Right renal cortex interstitium (tissue), 3 donors: ENCODE measurements around the gene NPEPL1. TPM values are rescaled to one million over a fixed set of nuclear protein-coding genes. Genes with fewer than 3 reads are reported as not detected.

ENCODE experiments used
- DNase-seq, 3 donors: peaks; one replicate each; pipeline ENCODE4 v3.0.0-alpha.2; 2013; ENCODE audit warnings: low read depth in 3 of 3, low spot score in 2 of 3
- polyA plus RNA-seq, 3 donors: library from polyadenylated mRNA; unstranded; fragments of 120-200 nt; gene quantifications; one replicate each; pipeline ENCODE4 v1.2.1, GENCODE V29; 2013; ENCODE audit not compliant: insufficient read length in 3 of 3

NPEPL1 gene
- polyA plus RNA-seq, 3 donors: 30.6 to 36.8 (median 32.8) TPM

DNA sequence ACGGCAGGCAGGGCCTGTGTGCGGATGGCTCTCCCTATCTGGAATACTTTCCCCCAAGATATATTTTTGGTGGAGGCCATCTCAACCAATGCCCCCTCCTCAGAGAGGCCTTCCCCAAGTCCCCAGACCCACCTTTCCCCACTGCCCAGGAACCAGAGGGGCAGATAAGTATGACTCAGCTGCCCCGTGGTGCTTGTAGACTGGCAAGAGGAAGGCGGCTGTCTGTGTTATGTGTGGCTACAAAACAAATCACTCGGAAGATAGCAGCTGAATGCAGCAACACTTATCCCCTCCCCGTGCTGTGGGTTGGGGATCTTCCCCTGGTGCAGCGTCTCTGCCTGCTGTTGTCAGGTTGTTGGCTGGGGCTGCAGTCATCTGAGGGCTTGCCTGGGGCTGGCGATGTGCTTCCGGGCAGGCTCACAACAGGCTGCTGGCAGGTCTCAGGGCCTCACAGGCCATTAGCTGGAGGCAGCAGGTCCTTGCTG lies 7.1 kb downstream of the NPEPL1 start:
- no peak for DNase-seq

DNA sequence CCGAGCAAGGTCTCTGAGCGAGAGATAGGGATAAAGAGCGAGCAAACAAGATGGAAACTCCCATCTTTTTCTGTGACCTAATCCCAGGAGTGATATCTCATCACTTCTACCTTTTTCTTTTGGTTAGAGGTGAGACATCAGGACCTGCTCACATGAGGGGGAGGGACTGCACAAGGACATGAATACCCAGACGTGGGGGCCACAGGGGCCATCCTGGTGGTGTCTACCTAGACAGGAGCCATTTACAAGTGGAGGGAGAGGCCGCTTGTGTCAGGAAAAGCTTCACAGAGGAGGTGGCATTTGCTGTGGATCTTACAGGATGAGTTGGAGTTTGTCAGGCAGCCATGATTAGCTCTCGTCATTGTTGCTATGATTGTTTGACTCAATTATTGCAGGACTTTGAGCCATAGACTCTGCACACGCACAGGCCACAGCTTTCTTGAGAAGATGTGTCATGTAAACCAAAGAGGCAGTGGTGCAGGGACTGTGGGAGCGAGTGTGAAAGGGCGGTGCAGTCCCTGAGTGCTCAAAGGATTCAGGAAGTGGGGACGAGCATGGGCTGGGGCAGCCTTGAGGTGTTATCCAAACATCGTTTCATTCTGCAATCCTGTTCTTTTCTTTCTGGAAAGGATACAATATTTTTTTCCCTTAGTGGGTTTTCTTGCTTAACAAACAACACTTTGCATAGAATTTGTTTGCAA lies 7.7 kb downstream of the NPEPL1 start:
- DNase-seq: no peak

GRCh38 chr20:58700823-58701222 lies 8.2 kb downstream of the NPEPL1 start:
- DNase-seq: no peak

DNA sequence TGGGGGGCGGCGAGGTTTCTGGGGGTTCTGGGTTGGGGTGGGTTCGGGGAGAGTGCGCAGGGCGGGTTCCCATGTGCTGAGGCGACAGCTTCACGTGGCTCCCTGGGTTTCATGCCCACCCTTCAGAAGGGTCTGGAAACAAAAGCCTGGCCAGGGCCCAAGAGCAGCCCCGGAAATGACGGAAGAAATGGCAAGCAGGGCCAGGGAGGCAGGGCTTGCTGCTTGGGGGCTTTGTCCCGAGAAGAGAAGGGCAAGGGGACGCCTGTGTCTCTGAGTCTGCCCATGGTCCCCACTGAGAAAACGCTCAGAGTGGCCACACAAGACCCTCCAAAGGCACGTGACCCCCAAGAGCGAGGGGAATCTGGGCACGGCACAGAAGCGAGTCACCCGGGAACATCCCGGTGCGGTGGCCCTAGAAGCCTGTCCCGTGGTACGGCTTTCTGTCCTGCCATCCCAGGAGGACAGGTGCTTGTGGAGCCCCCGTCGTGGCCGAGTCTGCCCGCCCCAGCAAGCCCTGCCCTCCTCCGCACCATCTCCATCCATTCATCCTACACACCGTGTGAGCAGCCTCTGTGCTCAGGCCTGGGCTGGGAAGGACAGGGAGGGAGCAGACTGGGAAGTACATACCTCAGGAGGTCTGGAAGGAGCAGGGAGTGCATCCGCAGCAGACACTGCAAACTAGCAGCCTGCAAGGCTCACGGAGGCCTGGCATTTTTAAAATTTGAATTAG lies 9.0 kb downstream of the NPEPL1 start:
- DNase-seq: no peak

DNA sequence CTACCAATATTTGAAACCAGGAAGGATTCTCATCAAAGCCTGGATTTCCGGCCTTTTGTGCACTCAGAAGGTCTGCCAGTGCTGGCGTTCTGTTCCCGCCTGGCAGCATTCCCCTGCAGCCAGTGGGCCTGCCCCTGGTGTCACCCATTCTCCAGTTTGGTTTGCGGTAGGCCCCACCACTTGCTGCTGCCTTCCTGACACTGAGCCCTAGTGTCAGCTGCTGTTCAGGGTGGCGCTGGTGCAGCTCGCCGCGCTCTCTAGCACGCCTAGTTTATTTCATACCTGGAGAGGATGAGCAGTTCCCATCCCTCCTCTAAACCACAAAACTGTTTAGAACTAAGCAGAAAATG lies 9.5 kb downstream of the NPEPL1 start:
- DNase-seq: no peak

DNA sequence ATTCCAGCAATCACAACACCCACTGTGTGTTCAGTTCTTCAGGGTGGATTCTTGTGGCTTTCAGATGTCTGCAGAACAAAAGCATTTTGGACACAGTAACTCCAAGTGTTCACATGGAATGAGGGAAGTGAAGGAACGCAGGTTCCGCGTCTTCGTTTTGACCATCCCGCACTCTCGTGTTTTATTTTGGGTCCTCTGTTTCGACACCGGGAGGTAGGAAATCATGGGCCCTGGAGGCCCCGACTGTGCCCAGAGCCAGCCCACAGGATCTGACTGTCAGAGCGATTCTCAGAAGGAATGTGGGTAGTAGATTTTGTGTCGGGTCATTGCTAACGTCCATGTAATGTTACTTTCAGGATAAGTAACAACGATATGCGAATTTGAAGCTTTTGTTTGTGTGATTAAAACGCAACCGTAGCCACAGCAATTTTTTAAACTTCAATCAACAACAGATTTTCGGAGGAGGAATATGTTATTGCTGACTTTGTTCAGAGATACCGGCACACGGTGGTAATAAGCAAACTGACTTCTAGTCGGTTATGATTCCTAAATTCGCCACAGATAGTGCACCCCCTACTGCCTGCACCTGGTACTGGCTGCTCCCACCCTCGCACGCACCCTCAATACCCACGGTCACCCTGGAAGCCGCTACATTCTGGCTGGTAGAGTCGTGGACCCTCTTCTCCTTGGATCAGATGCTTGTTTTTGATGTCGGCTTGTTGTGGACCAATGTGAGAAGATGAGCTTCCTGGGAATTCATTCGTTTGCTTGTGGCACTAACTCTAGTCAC lies 10.5 kb downstream of the NPEPL1 start:
- DNase-seq: no peak

DNA sequence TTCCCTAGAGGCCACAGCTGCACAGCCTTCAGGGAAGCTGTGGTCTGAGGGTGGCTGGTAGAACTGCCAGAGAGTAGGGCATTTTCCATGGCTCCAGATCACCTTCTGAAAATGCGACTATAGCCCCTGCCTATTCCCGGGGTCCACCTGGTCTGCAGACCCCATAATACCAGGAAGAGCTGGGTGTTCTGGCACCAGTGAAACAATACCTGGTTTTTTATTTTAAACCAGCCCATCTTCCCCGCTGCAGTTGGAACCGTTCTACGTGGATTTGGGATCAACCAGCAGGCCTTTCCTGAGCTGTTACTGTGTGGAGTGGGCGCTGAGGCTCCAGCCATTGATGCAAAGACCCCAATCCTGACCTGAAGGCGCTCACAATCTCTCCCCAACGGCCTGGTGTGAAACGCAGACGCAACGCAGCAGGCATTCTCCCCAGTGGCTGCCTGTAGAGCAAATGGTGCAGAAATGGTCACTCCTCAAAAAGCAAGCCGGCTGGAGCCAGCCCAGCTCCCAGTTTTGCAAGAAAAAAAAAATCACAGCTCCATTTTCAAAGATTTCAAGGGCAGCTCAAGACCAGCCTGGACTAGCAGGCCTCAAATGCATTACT lies 11.3 kb downstream of the NPEPL1 start:
- DNase-seq: no peak

GRCh38 chr20:58705208-58705926 lies 12.8 kb downstream of the NPEPL1 start:
- DNase-seq: no peak

DNA sequence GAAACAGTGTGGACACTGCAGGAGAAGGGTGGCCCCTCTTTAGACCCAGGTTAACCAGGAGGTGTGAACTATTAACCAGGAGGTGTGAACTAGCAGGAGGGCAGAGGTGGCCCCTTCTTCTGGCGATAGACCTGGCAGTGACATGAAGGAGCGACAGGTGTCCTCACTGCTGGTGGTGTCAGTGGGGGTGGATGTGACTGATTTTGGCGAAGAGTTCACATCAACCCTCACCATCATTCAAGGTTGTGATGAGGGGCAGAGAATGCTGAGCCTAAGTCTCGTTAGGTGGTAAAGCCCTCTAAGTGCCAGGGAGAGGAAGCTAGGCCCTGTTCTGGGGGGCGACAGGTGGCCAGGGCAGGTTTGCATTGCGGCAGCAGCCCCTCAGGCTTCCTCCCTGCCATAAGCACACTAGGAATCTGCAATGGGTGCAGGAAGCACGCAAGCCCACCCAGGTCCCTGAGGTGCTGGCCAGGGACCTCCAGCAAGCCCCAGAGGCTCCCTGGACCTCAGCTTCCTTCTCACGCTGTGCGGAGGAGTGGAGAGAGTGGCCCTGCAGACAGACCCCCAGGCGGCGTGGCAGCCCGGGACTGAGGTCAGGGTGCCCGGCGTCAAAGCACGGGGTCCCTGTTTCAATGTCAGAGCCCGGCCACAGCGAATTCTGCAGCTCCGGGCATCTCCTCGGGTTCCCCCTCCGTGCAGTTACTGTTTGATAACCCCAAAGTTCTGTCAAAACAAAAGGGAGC lies 13.7 kb downstream of the NPEPL1 start:
- DNase-seq: no peak

GRCh38 chr20:58706975-58707681 lies 14.5 kb downstream of the NPEPL1 start:
- DNase-seq: no peak

- no peak for DNase-seq
Observed at GRCh38 chr20:58707770-58708169, 15.2 kb downstream of the NPEPL1 start.

- DNase-seq: no peak
Observed at GRCh38 chr20:58708246-58708931, 15.8 kb downstream of the NPEPL1 start.

- DNase-seq: no peak
Observed at GRCh38 chr20:58709013-58709702, 16.6 kb downstream of the NPEPL1 start.

- DNase-seq: no peak
Observed at GRCh38 chr20:58709703-58710039, 17.1 kb downstream of the NPEPL1 start.

- DNase-seq: no peak
Observed at GRCh38 chr20:58710481-58711265, 18.1 kb downstream of the NPEPL1 start.

GRCh38 chr20:58711266-58712051 lies 18.9 kb downstream of the NPEPL1 start:
- DNase-seq: no peak
